Measurements from ENCODE around the gene AKT1S1. TPM values are rescaled to one million over a fixed set of nuclear protein-coding genes. Genes with fewer than 3 reads are reported as not detected.

The AKT1S1 gene
- total RNA-seq, 4 donors from 2014 or later: 15.4 to 30.6 (median 21.9) TPM

GRCh38 chr19:49884760-49885159 is 7.6 kb upstream of the AKT1S1 start:
- Histone ChIP-seq H3K27me3 (peaks cover 0 to 8% (median 0%) of the 10 kb centered on the region in 4 donors), H3K4me3 (no peak overlapping the region), H3K4me1 (peaks cover 1 to 11% (median 4%) of the 10 kb centered on the region in 4 donors), H3K27ac (replicated peaks in 1 of 4) (no peak overlapping the region), H3K36me3 (peaks cover 58 to 98% (median 81%) of the 10 kb centered on the region in 4 donors), H3K9me3 (no peaks in the 10 kb centered on the region)
- intact Hi-C loops (cut with DNase I): no loop called here
- WGBS: 95% methylated on average over 3 of the region's 3 CpGs
- no peak for TF ChIP-seq EP300 (IDR thresholded peaks at IDR 0.05)
- TF ChIP-seq CTCF (IDR thresholded peaks at IDR 0.05): no peak
- TF ChIP-seq POLR2A (IDR thresholded peaks at IDR 0.05; ENCODE audit: low read depth): no peak
- TF ChIP-seq POLR2AphosphoS5 (IDR thresholded peaks at IDR 0.05): no peak
- no peak for DNase-seq (ENCODE audit: extremely low spot score)

GRCh38 chr19:49884109-49884508 is 7.0 kb upstream of the AKT1S1 start:
- 96% methylated on average over 11 of the region's 18 CpGs for WGBS
- no peak overlapping the region for H3K4me3 ChIP-seq
- H3K36me3 ChIP-seq: peaks cover 58 to 100% (median 87%) of the 10 kb centered on the region in 4 donors
- no peak for DNase-seq (ENCODE audit: extremely low spot score)
- H3K27ac ChIP-seq (replicated peaks in 1 of 4): no peak overlapping the region
- intact Hi-C loops (cut with DNase I): no loop called here
- peaks cover 0 to 2% (median 0%) of the 10 kb centered on the region in 4 donors for H3K27me3 ChIP-seq
- H3K4me1 ChIP-seq: peaks cover 1 to 14% (median 4%) of the 10 kb centered on the region in 4 donors
- H3K9me3 ChIP-seq: no peaks in the 10 kb centered on the region
- TF ChIP-seq CTCF (IDR thresholded peaks at IDR 0.05) (no peak), EP300 (IDR thresholded peaks at IDR 0.05) (no peak), POLR2A (IDR thresholded peaks at IDR 0.05; ENCODE audit: low read depth) (no peak), POLR2AphosphoS5 (IDR thresholded peaks at IDR 0.05) (no peak)

- Histone ChIP-seq H3K9me3 (no peaks in the 10 kb centered on the region), H3K27ac (replicated peaks in 1 of 4) (no peak overlapping the region), H3K4me3 (no peak overlapping the region), H3K4me1 (peaks cover 11 to 24% (median 15%) of the 10 kb centered on the region in 4 donors), H3K36me3 (peaks cover 54 to 96% (median 85%) of the 10 kb centered on the region in 4 donors), H3K27me3 (no peaks in the 10 kb centered on the region)
- TF ChIP-seq POLR2A (IDR thresholded peaks at IDR 0.05; ENCODE audit: low read depth) (no peak), EP300 (IDR thresholded peaks at IDR 0.05) (no peak), CTCF (IDR thresholded peaks at IDR 0.05) (no peak), POLR2AphosphoS5 (IDR thresholded peaks at IDR 0.05) (no peak)
- no peak for DNase-seq (ENCODE audit: extremely low spot score)
- intact Hi-C loops (cut with DNase I): no loop called here
- WGBS: 98% methylated on average over 5 of the region's 5 CpGs
Measured at GRCh38 chr19:49883094-49883493, 5.9 kb upstream of the AKT1S1 start.

- Histone ChIP-seq H3K9me3 (no peaks in the 10 kb centered on the region), H3K36me3 (peaks cover 54 to 92% (median 82%) of the 10 kb centered on the region in 4 donors), H3K27ac (replicated peaks in 1 of 4) (no peak overlapping the region), H3K27me3 (no peaks in the 10 kb centered on the region), H3K4me1 (peaks cover 12 to 25% (median 17%) of the 10 kb centered on the region in 4 donors), H3K4me3 (no peak overlapping the region)
- DNase-seq (ENCODE audit: extremely low spot score): no peak
- TF ChIP-seq POLR2A (IDR thresholded peaks at IDR 0.05; ENCODE audit: low read depth): no peak
- no peak for TF ChIP-seq CTCF (IDR thresholded peaks at IDR 0.05)
- TF ChIP-seq POLR2AphosphoS5 (IDR thresholded peaks at IDR 0.05): no peak
- no peak for TF ChIP-seq EP300 (IDR thresholded peaks at IDR 0.05)
- intact Hi-C loops (cut with DNase I): no loop called here
- WGBS: 100% methylated on average over 8 of the region's 14 CpGs
Measured at GRCh38 chr19:49882643-49883042, 5.5 kb upstream of the AKT1S1 start.

All from esophagus muscularis mucosa (tissue), 4 donors.